Loucy (cell line): ENCODE measurements around the gene CAPN3.

ENCODE experiments used
- H2AFZ ChIP-seq: fragments of 200-600 bp; sonication (generic); 2 replicates; pipeline ENCODE4 v1.6.0; 2016; ENCODE audit warnings: antibody characterized with exemption, mild to moderate bottlenecking, low read length, moderate library complexity
- H3F3A ChIP-seq: fragments of 200-600 bp; 2 replicates; pipeline ENCODE4 v1.6.0; 2016; ENCODE audit warnings: antibody characterized with exemption, low read depth, mild to moderate bottlenecking
- H3K27me3 ChIP-seq: fragments of 200-600 bp; sonication (generic); 2 replicates; pipeline ENCODE4 v1.6.1; 2014; ENCODE audit warnings: low read length, mild to moderate bottlenecking; ENCODE audit not compliant: insufficient read depth, poor library complexity, severe bottlenecking
- H3K36me3 ChIP-seq: fragments of 200-600 bp; sonication (generic); 2 replicates; pipeline ENCODE4 v1.6.1; 2016; ENCODE audit warnings: low read length; ENCODE audit not compliant: insufficient read depth
- H3K4me1 ChIP-seq: fragments of 200-600 bp; sonication (generic); 2 replicates; pipeline ENCODE4 v1.5.1; 2014; ENCODE audit warnings: low read length, mild to moderate bottlenecking; ENCODE audit not compliant: insufficient read depth, poor library complexity, severe bottlenecking
- H3K4me2 ChIP-seq: fragments of 200-600 bp; sonication (generic); 2 replicates; pipeline ENCODE4 v1.6.0; 2014; ENCODE audit warnings: antibody characterized with exemption, low read length, low read depth, mild to moderate bottlenecking; ENCODE audit not compliant: poor library complexity, severe bottlenecking
- H3K4me3 ChIP-seq: fragments of 200-600 bp; sonication (generic); 2 replicates; pipeline ENCODE4 v1.5.1; 2014; ENCODE audit warnings: low read length, mild to moderate bottlenecking, mixed read lengths; ENCODE audit not compliant: poor library complexity, severe bottlenecking
- H3K79me2 ChIP-seq: fragments of 200-600 bp; sonication (generic); 2 replicates; pipeline ENCODE4 v1.6.1; 2014; ENCODE audit warnings: low read length; ENCODE audit not compliant: insufficient read depth
- H3K9ac ChIP-seq: fragments of 200-600 bp; sonication (generic); 2 replicates; pipeline ENCODE4 v1.6.0; 2014; ENCODE audit warnings: mild to moderate bottlenecking, low read depth, low read length, moderate library complexity; ENCODE audit not compliant: poor library complexity, severe bottlenecking
- H3K9me2 ChIP-seq: fragments of 200-600 bp; sonication (generic); replicated peaks from 2 replicates; pipeline ENCODE4 v1.6.1; 2016; ENCODE audit warnings: low read depth, low read length, mixed read lengths
- H3K9me3 ChIP-seq: fragments of 200-600 bp; sonication (generic); 2 replicates; pipeline ENCODE4 v1.6.1; 2014; ENCODE audit warnings: mild to moderate bottlenecking, antibody characterized with exemption, low read length, low read depth; ENCODE audit not compliant: insufficient read depth
- H4K20me1 ChIP-seq: fragments of 200-600 bp; sonication (generic); 2 replicates; pipeline ENCODE4 v1.6.0; 2014; ENCODE audit warnings: antibody characterized with exemption, low read length, mild to moderate bottlenecking; ENCODE audit not compliant: insufficient read depth, poor library complexity, severe bottlenecking
- CTCF ChIP-seq: fragments of 200-600 bp; sonication (generic); conservative IDR thresholded peaks from 2 replicates; pipeline ENCODE4 v1.5.1; 2014; ENCODE audit warnings: mild to moderate bottlenecking, antibody characterized with exemption, low read length
- EZH2phosphoT487 ChIP-seq: fragments of 200-600 bp; IDR thresholded peaks from 2 replicates; pipeline ENCODE4 v1.6.1; 2018; ENCODE audit warnings: antibody characterized with exemption, mild to moderate bottlenecking, moderate library complexity, borderline replicate concordance

Gene CAPN3

GRCh38 chr15:42359985-42360384, 684 bp downstream of the CAPN3 start:
- Histone ChIP-seq H3K9me3 (no peaks in the 10 kb centered on the region), H3K36me3 (no peaks in the 10 kb centered on the region), H3K4me3 (no peak overlapping the region), H3K9ac (no peak overlapping the region), H4K20me1 (no peaks in the 10 kb centered on the region), H3K79me2 (no peaks in the 10 kb centered on the region), H3K27me3 (no peaks in the 10 kb centered on the region), H3K9me2 (no peaks in the 10 kb centered on the region), H3K4me2 (no peak overlapping the region), H2AFZ (no peak overlapping the region), H3K4me1 (no peaks in the 10 kb centered on the region), H3F3A (no peaks in the 10 kb centered on the region)
- TF ChIP-seq EZH2phosphoT487, result no peak
- TF ChIP-seq CTCF, result no peak

GRCh38 chr15:42360535-42361112, 1.3 kb downstream of the CAPN3 start:
- TF ChIP-seq CTCF (no peak), EZH2phosphoT487 (no peak)
- H3K4me2 ChIP-seq, result no peak overlapping the region

GRCh38 chr15:42363487-42363886, 4.2 kb downstream of the CAPN3 start:
- TF ChIP-seq EZH2phosphoT487, result no peak
- TF ChIP-seq CTCF, result no peak
- no peaks in the 10 kb centered on the region for H3K36me3 ChIP-seq
- H3K4me3 ChIP-seq, result no peak overlapping the region
- H3F3A ChIP-seq, result no peaks in the 10 kb centered on the region
- no peaks in the 10 kb centered on the region for H3K9me3 ChIP-seq
- H3K9ac ChIP-seq, result no peak overlapping the region
- H3K4me2 ChIP-seq, result no peak overlapping the region
- no peaks in the 10 kb centered on the region for H3K27me3 ChIP-seq
- H4K20me1 ChIP-seq, result no peaks in the 10 kb centered on the region
- H3K4me1 ChIP-seq, result no peaks in the 10 kb centered on the region
- H3K9me2 ChIP-seq, result no peaks in the 10 kb centered on the region
- H3K79me2 ChIP-seq, result no peaks in the 10 kb centered on the region
- H2AFZ ChIP-seq, result no peak overlapping the region

More at GRCh38 chr15:42360535-42361112, 1.3 kb downstream of the CAPN3 start:
- H3K9ac ChIP-seq, result no peak overlapping the region
- no peaks in the 10 kb centered on the region for H3K27me3 ChIP-seq
- no peaks in the 10 kb centered on the region for H3K9me3 ChIP-seq
- no peaks in the 10 kb centered on the region for H3F3A ChIP-seq
- no peak overlapping the region for H2AFZ ChIP-seq
- H3K36me3 ChIP-seq, result no peaks in the 10 kb centered on the region
- no peak overlapping the region for H3K4me3 ChIP-seq
- H4K20me1 ChIP-seq, result no peaks in the 10 kb centered on the region
- H3K9me2 ChIP-seq, result no peaks in the 10 kb centered on the region
- H3K4me1 ChIP-seq, result no peaks in the 10 kb centered on the region
- H3K79me2 ChIP-seq, result no peaks in the 10 kb centered on the region
